Neural cell (in vitro differentiated cells): ENCODE data around the gene CTBP2.

Experiments
- CTCF ChIP-seq: fragments of 450-650 bp; IDR thresholded peaks from 2 replicates; pipeline ENCODE4 v1.5.1; 2014; ENCODE audit warnings: antibody characterized with exemption, mild to moderate bottlenecking, moderate library complexity; ENCODE audit not compliant: poor library complexity, severe bottlenecking
- EZH2 ChIP-seq: fragments of 200-600, 300-800 bp; shearing (Covaris generic), sonication (generic); IDR thresholded peaks from 2 replicates; pipeline ENCODE4 v1.6.1; 2014; ENCODE audit warnings: antibody characterized with exemption, low read length, borderline replicate concordance, mild to moderate bottlenecking; ENCODE audit not compliant: insufficient read depth, poor library complexity, severe bottlenecking
- MXI1 ChIP-seq: fragments of 450-650 bp; conservative IDR thresholded peaks from 2 replicates; pipeline ENCODE4 v1.6.1; 2014; ENCODE audit warnings: antibody characterized with exemption, mild to moderate bottlenecking; ENCODE audit not compliant: poor library complexity, severe bottlenecking

- TF ChIP-seq MXI1 (no peak), CTCF (no peak), EZH2 (no peak)
These were observed 43.6 kb downstream of the CTBP2 start for GRCh38 chr10:125116652-125117310.
